ENCODE data around the gene OR7A10. TPM values are rescaled to one million over a fixed set of nuclear protein-coding genes. Genes with fewer than 3 reads are reported as not detected.

OR7A10 gene
- total RNA-seq, 1 experiment from 2014 or later: not detected

DNA sequence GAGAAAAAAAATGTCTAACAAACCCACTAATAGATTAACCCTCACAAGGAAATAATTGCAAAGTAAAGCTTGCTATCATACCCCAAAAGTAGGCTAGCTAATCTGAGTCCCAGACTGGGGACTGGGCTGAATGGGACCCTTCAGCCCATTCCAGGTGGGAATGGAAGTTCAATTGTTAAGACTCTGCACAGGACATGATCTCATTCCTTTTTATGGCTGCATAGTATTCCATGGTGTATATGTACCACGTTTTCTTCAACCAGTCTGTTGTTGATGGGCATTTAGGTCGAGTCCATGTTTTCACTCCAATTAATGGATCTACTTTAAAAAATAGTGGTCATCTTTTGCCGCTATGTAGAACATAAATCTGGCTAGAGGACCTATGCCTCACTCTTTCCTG is 31.7 kb downstream of the OR7A10 start (continued):
- TF ChIP-seq, protein P1, sequence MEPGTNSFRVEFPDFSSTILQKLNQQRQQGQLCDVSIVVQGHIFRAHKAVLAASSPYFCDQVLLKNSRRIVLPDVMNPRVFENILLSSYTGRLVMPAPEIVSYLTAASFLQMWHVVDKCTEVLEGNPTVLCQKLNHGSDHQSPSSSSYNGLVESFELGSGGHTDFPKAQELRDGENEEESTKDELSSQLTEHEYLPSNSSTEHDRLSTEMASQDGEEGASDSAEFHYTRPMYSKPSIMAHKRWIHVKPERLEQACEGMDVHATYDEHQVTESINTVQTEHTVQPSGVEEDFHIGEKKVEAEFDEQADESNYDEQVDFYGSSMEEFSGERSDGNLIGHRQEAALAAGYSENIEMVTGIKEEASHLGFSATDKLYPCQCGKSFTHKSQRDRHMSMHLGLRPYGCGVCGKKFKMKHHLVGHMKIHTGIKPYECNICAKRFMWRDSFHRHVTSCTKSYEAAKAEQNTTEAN (CRISPR knock-in tag; IDR thresholded peaks at IDR 0.05): no peak
- TF ChIP-seq, protein P2, sequence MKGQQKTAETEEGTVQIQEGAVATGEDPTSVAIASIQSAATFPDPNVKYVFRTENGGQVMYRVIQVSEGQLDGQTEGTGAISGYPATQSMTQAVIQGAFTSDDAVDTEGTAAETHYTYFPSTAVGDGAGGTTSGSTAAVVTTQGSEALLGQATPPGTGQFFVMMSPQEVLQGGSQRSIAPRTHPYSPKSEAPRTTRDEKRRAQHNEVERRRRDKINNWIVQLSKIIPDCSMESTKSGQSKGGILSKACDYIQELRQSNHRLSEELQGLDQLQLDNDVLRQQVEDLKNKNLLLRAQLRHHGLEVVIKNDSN (CRISPR knock-in tag; IDR thresholded peaks at IDR 0.05): no peak

DNA sequence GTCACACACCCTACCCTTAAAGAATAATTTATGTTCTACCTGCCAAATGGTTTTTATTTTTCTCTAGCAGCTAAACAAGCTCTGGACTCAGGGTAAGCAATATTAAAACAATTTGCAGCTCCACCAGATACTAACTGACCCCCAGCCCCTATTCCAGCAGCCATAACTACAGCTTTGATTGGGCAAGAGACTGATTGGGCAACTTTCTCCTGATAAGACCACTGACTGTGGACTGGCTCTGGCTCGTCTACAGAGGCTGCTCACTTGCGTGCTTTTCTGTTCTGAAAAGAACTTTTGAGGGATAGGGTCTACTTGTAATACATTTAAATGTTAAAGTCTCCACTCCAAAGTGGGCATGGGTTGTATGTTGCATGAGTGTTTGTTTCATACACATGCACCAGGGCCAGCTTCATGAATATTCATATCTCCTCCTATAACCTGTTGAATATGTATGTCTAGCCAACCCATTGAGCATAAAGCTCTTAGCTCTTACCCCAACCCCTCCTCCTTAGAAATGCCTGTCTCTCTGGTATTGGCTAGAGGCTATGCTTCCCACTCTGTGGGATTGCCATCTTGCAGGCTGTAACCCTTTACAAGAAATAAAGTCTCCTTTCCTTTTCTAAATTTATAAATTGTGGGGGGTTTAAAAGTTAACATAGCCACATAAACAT is 33.6 kb downstream of the OR7A10 start:
- H3K36me3 Mint-ChIP-seq: no peaks in the 10 kb centered on the region
- no peak for TF ChIP-seq NR1H2 (CRISPR knock-in tag; IDR thresholded peaks at IDR 0.05)
- no peak for TF ChIP-seq GABPB1 (CRISPR knock-in tag; IDR thresholded peaks at IDR 0.05)
- no peak for TF ChIP-seq RELA (CRISPR knock-in tag; IDR thresholded peaks at IDR 0.05; ENCODE audit: borderline replicate concordance)
- TF ChIP-seq, protein P3, sequence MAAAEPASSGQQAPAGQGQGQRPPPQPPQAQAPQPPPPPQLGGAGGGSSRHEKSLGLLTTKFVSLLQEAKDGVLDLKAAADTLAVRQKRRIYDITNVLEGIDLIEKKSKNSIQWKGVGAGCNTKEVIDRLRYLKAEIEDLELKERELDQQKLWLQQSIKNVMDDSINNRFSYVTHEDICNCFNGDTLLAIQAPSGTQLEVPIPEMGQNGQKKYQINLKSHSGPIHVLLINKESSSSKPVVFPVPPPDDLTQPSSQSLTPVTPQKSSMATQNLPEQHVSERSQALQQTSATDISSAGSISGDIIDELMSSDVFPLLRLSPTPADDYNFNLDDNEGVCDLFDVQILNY (CRISPR knock-in tag; IDR thresholded peaks at IDR 0.05): no peak
- TF ChIP-seq, protein P4, sequence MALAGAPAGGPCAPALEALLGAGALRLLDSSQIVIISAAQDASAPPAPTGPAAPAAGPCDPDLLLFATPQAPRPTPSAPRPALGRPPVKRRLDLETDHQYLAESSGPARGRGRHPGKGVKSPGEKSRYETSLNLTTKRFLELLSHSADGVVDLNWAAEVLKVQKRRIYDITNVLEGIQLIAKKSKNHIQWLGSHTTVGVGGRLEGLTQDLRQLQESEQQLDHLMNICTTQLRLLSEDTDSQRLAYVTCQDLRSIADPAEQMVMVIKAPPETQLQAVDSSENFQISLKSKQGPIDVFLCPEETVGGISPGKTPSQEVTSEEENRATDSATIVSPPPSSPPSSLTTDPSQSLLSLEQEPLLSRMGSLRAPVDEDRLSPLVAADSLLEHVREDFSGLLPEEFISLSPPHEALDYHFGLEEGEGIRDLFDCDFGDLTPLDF (CRISPR knock-in tag; IDR thresholded peaks at IDR 0.05): no peak
- TF ChIP-seq, protein P5, sequence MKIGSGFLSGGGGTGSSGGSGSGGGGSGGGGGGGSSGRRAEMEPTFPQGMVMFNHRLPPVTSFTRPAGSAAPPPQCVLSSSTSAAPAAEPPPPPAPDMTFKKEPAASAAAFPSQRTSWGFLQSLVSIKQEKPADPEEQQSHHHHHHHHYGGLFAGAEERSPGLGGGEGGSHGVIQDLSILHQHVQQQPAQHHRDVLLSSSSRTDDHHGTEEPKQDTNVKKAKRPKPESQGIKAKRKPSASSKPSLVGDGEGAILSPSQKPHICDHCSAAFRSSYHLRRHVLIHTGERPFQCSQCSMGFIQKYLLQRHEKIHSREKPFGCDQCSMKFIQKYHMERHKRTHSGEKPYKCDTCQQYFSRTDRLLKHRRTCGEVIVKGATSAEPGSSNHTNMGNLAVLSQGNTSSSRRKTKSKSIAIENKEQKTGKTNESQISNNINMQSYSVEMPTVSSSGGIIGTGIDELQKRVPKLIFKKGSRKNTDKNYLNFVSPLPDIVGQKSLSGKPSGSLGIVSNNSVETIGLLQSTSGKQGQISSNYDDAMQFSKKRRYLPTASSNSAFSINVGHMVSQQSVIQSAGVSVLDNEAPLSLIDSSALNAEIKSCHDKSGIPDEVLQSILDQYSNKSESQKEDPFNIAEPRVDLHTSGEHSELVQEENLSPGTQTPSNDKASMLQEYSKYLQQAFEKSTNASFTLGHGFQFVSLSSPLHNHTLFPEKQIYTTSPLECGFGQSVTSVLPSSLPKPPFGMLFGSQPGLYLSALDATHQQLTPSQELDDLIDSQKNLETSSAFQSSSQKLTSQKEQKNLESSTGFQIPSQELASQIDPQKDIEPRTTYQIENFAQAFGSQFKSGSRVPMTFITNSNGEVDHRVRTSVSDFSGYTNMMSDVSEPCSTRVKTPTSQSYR (CRISPR knock-in tag; IDR thresholded peaks at IDR 0.05): no peak
- no peak for TF ChIP-seq ZNF317 (CRISPR knock-in tag; IDR thresholded peaks at IDR 0.05; ENCODE audit: borderline replicate concordance, low read depth)
- no peak for TF ChIP-seq GRHL2 (CRISPR knock-in tag; IDR thresholded peaks at IDR 0.05; ENCODE audit: insufficient replicate concordance, severe bottlenecking)
- TF ChIP-seq, protein P6, sequence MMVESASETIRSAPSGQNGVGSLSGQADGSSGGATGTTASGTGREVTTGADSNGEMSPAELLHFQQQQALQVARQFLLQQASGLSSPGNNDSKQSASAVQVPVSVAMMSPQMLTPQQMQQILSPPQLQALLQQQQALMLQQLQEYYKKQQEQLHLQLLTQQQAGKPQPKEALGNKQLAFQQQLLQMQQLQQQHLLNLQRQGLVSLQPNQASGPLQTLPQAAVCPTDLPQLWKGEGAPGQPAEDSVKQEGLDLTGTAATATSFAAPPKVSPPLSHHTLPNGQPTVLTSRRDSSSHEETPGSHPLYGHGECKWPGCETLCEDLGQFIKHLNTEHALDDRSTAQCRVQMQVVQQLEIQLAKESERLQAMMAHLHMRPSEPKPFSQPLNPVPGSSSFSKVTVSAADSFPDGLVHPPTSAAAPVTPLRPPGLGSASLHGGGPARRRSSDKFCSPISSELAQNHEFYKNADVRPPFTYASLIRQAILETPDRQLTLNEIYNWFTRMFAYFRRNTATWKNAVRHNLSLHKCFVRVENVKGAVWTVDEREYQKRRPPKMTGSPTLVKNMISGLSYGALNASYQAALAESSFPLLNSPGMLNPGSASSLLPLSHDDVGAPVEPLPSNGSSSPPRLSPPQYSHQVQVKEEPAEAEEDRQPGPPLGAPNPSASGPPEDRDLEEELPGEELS (CRISPR knock-in tag; IDR thresholded peaks at IDR 0.05): no peak
- TF ChIP-seq, protein P7, sequence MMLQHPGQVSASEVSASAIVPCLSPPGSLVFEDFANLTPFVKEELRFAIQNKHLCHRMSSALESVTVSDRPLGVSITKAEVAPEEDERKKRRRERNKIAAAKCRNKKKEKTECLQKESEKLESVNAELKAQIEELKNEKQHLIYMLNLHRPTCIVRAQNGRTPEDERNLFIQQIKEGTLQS (CRISPR knock-in tag; conservative IDR thresholded peaks at IDR 0.05): no peak
- no peak for TF ChIP-seq ZNF416 (CRISPR knock-in tag; IDR thresholded peaks at IDR 0.05)
- TF ChIP-seq SOX15 (CRISPR knock-in tag; IDR thresholded peaks at IDR 0.05): no peak
- TF ChIP-seq ZNF121 (CRISPR knock-in tag; IDR thresholded peaks at IDR 0.05): no peak
- TF ChIP-seq, protein P8, sequence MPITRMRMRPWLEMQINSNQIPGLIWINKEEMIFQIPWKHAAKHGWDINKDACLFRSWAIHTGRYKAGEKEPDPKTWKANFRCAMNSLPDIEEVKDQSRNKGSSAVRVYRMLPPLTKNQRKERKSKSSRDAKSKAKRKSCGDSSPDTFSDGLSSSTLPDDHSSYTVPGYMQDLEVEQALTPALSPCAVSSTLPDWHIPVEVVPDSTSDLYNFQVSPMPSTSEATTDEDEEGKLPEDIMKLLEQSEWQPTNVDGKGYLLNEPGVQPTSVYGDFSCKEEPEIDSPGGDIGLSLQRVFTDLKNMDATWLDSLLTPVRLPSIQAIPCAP (CRISPR knock-in tag; IDR thresholded peaks at IDR 0.05): no peak
- TF ChIP-seq, protein P9, sequence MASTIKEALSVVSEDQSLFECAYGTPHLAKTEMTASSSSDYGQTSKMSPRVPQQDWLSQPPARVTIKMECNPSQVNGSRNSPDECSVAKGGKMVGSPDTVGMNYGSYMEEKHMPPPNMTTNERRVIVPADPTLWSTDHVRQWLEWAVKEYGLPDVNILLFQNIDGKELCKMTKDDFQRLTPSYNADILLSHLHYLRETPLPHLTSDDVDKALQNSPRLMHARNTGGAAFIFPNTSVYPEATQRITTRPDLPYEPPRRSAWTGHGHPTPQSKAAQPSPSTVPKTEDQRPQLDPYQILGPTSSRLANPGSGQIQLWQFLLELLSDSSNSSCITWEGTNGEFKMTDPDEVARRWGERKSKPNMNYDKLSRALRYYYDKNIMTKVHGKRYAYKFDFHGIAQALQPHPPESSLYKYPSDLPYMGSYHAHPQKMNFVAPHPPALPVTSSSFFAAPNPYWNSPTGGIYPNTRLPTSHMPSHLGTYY (CRISPR knock-in tag; IDR thresholded peaks at IDR 0.05): no peak
- TF ChIP-seq JUN (CRISPR knock-in tag; IDR thresholded peaks at IDR 0.05): no peak
- no peak for TF ChIP-seq CREB1 (CRISPR knock-in tag; IDR thresholded peaks at IDR 0.05)
- TF ChIP-seq, protein P10, sequence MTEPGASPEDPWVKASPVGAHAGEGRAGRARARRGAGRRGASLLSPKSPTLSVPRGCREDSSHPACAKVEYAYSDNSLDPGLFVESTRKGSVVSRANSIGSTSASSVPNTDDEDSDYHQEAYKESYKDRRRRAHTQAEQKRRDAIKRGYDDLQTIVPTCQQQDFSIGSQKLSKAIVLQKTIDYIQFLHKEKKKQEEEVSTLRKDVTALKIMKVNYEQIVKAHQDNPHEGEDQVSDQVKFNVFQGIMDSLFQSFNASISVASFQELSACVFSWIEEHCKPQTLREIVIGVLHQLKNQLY (CRISPR knock-in tag; IDR thresholded peaks at IDR 0.05): no peak
- no peak for TF ChIP-seq ZNF219 (CRISPR knock-in tag; IDR thresholded peaks at IDR 0.05; ENCODE audit: borderline replicate concordance)
- TF ChIP-seq ZNF263 (CRISPR knock-in tag; IDR thresholded peaks at IDR 0.05; ENCODE audit: low read depth): no peak
- DNase-seq (ENCODE audit: low spot score) (no peak), ATAC-seq (no peak)
- POLR2A ChIA-PET: no interaction called here
- H3K4me3 Mint-ChIP-seq: no peak overlapping the region
- CTCF ChIA-PET: interaction anchor here (1.6 kb wide), 1 partner anchor 241 kb away, joined by 3 read pairs; no protein-coding TSS in a partner anchor
- H3K27ac Mint-ChIP-seq: no peak overlapping the region
- no peaks in the 10 kb centered on the region for H3K27me3 Mint-ChIP-seq (ENCODE audit: low read depth)
- H3K4me1 Mint-ChIP-seq: no peaks in the 10 kb centered on the region
- peaks cover 11% of the 10 kb centered on the region; the same call in 1 of the 2 replicates for H3K9me3 Mint-ChIP-seq
